ENCODE measurements around the gene REST. TPM values are rescaled to one million over a fixed set of nuclear protein-coding genes. Genes with fewer than 3 reads are reported as not detected.

The REST gene
- polyA plus RNA-seq, 1 of the 3 experiments (the other 2 are of a cell fraction), result 6.0 TPM

GRCh38 chr4:56977321-56978012 lies 69.8 kb downstream of the REST start, which contains the start of gene NOA1:
TSS of gene NOA1 (minus strand) at chr4:56977606. CDS start at chr4:56977585, 21 bp downstream.
- Histone ChIP-seq H3K4me3 (ENCODE audit: low read depth in 2 of 2, low read length in 1 of 2) (peak within 1 kb of the TSS; percentile 78 to 99), H3K9ac (peak within 1 kb of the TSS; percentile 90), H3F3A (replicated peaks; ENCODE audit: insufficient read depth) (peaks cover 26% of the 10 kb centered on the region), H3K9me3 (0 out of 2 replicates have a peak, but pooled peaks cover 6% of the 10 kb centered on the region), H3K27me3 (ENCODE audit: insufficient read depth) (no peaks in the 10 kb centered on the region), H3K27ac (ENCODE audit: low read depth in 2 of 2, low read length in 1 of 2) (peak within 1 kb of the TSS; percentile 76 to 94), H3K36me3 (replicated peaks in 1 of 2; ENCODE audit: control insufficient read depth in 1 of 2, insufficient read depth in 2 of 2, low read length in 1 of 2) (peaks cover 19 to 29% of the 10 kb centered on the region in 2 experiments), H3K9me2 (no peaks in the 10 kb centered on the region), H3K4me2 (peak within 1 kb of the TSS; percentile 92), H3K4me1 (ENCODE audit: control insufficient read depth in 1 of 2, insufficient read depth in 2 of 2, low read depth in 1 of 2, low read length in 1 of 2) (peaks cover 9 to 10% of the 10 kb centered on the region in 2 experiments), H4K20me1 (ENCODE audit: insufficient read depth) (peaks cover 40% of the 10 kb centered on the region), H2AFZ (ENCODE audit: low read depth) (peak within 1 kb of the TSS; percentile 97), H3K79me2 (ENCODE audit: insufficient read depth) (peaks cover 90% of the 10 kb centered on the region)
- WGBS (ENCODE audit: low lambda C conversion rate), result under 1% methylated on average over 17 of the region's 51 CpGs
- DNase-seq, result peak; percentile 95
- POLR2A ChIA-PET, result interaction anchor here (0.8 to 1.7 kb wide), 3 partner anchors 68 to 541 kb away, joined by 3 to 5 read pairs (median 3); partner anchors contain the start of genes PAICS and REST
- CTCF ChIA-PET, result interaction anchor here (0.6 to 1.9 kb wide), 6 partner anchors 16 to 493 kb away, joined by 3 to 5 read pairs (median 4); no protein-coding TSS in a partner anchor
- no peak for TF ChIP-seq SMC3 (IDR thresholded peaks at IDR 0.05; ENCODE audit: low read depth, low read length)
- TF ChIP-seq POLR2AphosphoS5 (IDR thresholded peaks at IDR 0.05; ENCODE audit: low read depth, low read length), result peak; percentile 89; the same call in 1 of the 2 replicates
- no peak for TF ChIP-seq REST (IDR thresholded peaks at IDR 0.05; ENCODE audit: low read depth, low read length)
- no peak for TF ChIP-seq RCOR1 (IDR thresholded peaks at IDR 0.05; ENCODE audit: low read length)
- TF ChIP-seq RXRA (IDR thresholded peaks at IDR 0.05; ENCODE audit: borderline replicate concordance, low read depth), result no peak
- TF ChIP-seq RAD21 (IDR thresholded peaks at IDR 0.05; ENCODE audit: low read length), result no peak
- no peak for TF ChIP-seq YY1 (IDR thresholded peaks at IDR 0.05; ENCODE audit: low read depth)
- peak; percentile 97 for TF ChIP-seq ZBTB33 (IDR thresholded peaks at IDR 0.05; ENCODE audit: borderline replicate concordance, low read depth)
- no peak for TF ChIP-seq GABPA (IDR thresholded peaks at IDR 0.05; ENCODE audit: low read depth)
- no peak for TF ChIP-seq FOSL2 (IDR thresholded peaks at IDR 0.05; ENCODE audit: borderline replicate concordance, low read depth)
- TF ChIP-seq TEAD4 (IDR thresholded peaks at IDR 0.05; ENCODE audit: borderline replicate concordance, insufficient read depth), result no peak
- TF ChIP-seq MAX (IDR thresholded peaks at IDR 0.05; ENCODE audit: low read depth), result peak; percentile 85
- TF ChIP-seq IRF3 (IDR thresholded peaks at IDR 0.05; ENCODE audit: low read depth, low read length), result no peak
- TF ChIP-seq FOXJ3 (CRISPR knock-in tag; IDR thresholded peaks at IDR 0.05), result 0 out of 2 replicates have a peak, but pooled peaks have one; percentile 28
- TF ChIP-seq NRF1 (IDR thresholded peaks at IDR 0.05; ENCODE audit: low read depth, low read length), result peak; percentile 69
- peak; percentile 99 for TF ChIP-seq CHD2 (IDR thresholded peaks at IDR 0.05; ENCODE audit: low read length, partially characterized antibody)
- no peak for TF ChIP-seq PBX3 (IDR thresholded peaks at IDR 0.05)
- TF ChIP-seq EZH2phosphoT487 (IDR thresholded peaks at IDR 0.05; ENCODE audit: borderline replicate concordance, low read depth), result no peak
- TF ChIP-seq SIN3A (IDR thresholded peaks at IDR 0.05; ENCODE audit: borderline replicate concordance, low read depth, low read length), result no peak
- TF ChIP-seq JUND (IDR thresholded peaks at IDR 0.05), result no peak
- TF ChIP-seq USF1 (IDR thresholded peaks at IDR 0.05; ENCODE audit: borderline replicate concordance, low read depth), result 0 out of 2 replicates have a peak, but pooled peaks have one; percentile 21
- peak; percentile 90 for TF ChIP-seq MXI1 (IDR thresholded peaks at IDR 0.05; ENCODE audit: low read depth, low read length)
